Fibroblast of lung (primary cell): Measurements from ENCODE around the gene TOMM6. TPM values are rescaled to one million over a fixed set of nuclear protein-coding genes. Genes with fewer than 3 reads are reported as not detected.
A peak's percentile ranks its signal among the peaks of the same experiment; 100 is the strongest.

Experiments used
- DNase-seq, 2 donors: peaks; one replicate each; pipeline versions ENCODE4 v3.0.0 to v3.0.0-alpha.2; 2010; ENCODE audit warnings: low read depth in 2 of 2
- H2AFZ ChIP-seq: 2 replicates; pipeline ENCODE4 v1.5.1; 2012; ENCODE audit warnings: low read length, control low read depth, inconsistent platforms
- H3K27ac ChIP-seq: 2 replicates; pipeline ENCODE4 v1.5.1; 2011; ENCODE audit warnings: low read length, control low read depth; ENCODE audit not compliant: insufficient read depth
- H3K27me3 ChIP-seq: 2 replicates; pipeline ENCODE4 v1.5.1; 2011; ENCODE audit warnings: mild to moderate bottlenecking, low read length; ENCODE audit not compliant: control insufficient read depth, insufficient read depth
- H3K36me3 ChIP-seq: 2 replicates; pipeline ENCODE4 v1.5.1; 2011; ENCODE audit warnings: low read length; ENCODE audit not compliant: control insufficient read depth, insufficient read depth
- H3K4me1 ChIP-seq: 2 replicates; pipeline ENCODE4 v1.5.1; 2011; ENCODE audit warnings: low read length; ENCODE audit not compliant: control insufficient read depth, insufficient read depth; ENCODE audit errors: extremely low read depth
- H3K4me2 ChIP-seq: 2 replicates; pipeline ENCODE4 v1.5.1; 2011; ENCODE audit warnings: low read length, control low read depth; ENCODE audit not compliant: insufficient read depth; ENCODE audit errors: extremely low read depth
- H3K4me3 ChIP-seq, 4 experiments: fragments of 200-600 bp in 1 of 4; sonication (generic) in 1 of 4; replicated peaks in 1 of 4; 2 replicates each; pipeline ENCODE4 v1.5.1; 2011 to 2016; ENCODE audit warnings: low read length in 4 of 4, low read depth in 3 of 4, mild to moderate bottlenecking in 3 of 4, control low read depth in 2 of 4, inconsistent platforms in 1 of 4, mixed read lengths in 1 of 4; ENCODE audit not compliant: insufficient read depth in 1 of 4; ENCODE audit errors: control extremely low read depth in 1 of 4
- H3K79me2 ChIP-seq: 2 replicates; pipeline ENCODE4 v1.5.1; 2012; ENCODE audit warnings: mild to moderate bottlenecking, low read length, inconsistent platforms; ENCODE audit not compliant: control insufficient read depth, insufficient read depth
- H3K9ac ChIP-seq: 2 replicates; pipeline ENCODE4 v1.5.1; 2011; ENCODE audit warnings: mild to moderate bottlenecking, low read length, control low read depth; ENCODE audit not compliant: insufficient read depth
- H3K9me3 ChIP-seq: 2 replicates; pipeline ENCODE4 v1.5.1; 2012; ENCODE audit warnings: low read depth, low read length; ENCODE audit not compliant: control insufficient read depth, insufficient read depth
- H4K20me1 ChIP-seq: 2 replicates; pipeline ENCODE4 v1.5.1; 2011; ENCODE audit warnings: low read length; ENCODE audit not compliant: control insufficient read depth, insufficient read depth; ENCODE audit errors: extremely low read depth
- CTCF ChIP-seq, 2 donors: IDR thresholded peaks in 1 of 2; conservative IDR thresholded peaks in 1 of 2; 1 replicate in 1 of 2; 2 replicates in 1 of 2; pipeline ENCODE4 v1.5.1; 2011 to 2012; ENCODE audit warnings: low read length in 2 of 2, control low read depth in 1 of 2, inconsistent platforms in 1 of 2, low read depth in 1 of 2, mild to moderate bottlenecking in 1 of 2
- EZH2 ChIP-seq: IDR thresholded peaks from 2 replicates; pipeline ENCODE4 v1.5.1; 2012; ENCODE audit warnings: low read length, control low read depth, mild to moderate bottlenecking; ENCODE audit errors: missing control alignments
- polyA plus RNA-seq, 2 donors: library from polyadenylated mRNA; depleted of rRNA in 1 of 2; stranded (reverse) in 1 of 2; unstranded in 1 of 2; fragments of >200 nt; gene quantifications; 2 replicates each; pipeline ENCODE4 v1.2.1, GENCODE V29; 2011 to 2012; ENCODE audit warnings: missing spikeins in 1 of 2
- total RNA-seq: library from RNA; depleted of rRNA; stranded (reverse); fragments of >200 nt; gene quantifications from 2 replicates; pipeline ENCODE4 v1.2.1, GENCODE V29; 2014

TOMM6 gene
- total and polyA plus RNA-seq, 2 donors (not counting 1 experiment from before 2014, with no cell fraction given), result 54.7 to 324 TPM

GRCh38 chr6:41779788-41780550, 7.5 kb upstream of the TOMM6 start, which contains the start of gene FRS3:
TSS of gene FRS3 (minus strand) at chr6:41779900. CDS start at chr6:41776987, 2,913 bp downstream.
- DNase-seq, result peak; percentile 84 to 96
- H3K4me1 ChIP-seq, result peaks cover 3% of the 10 kb centered on the region
- peak within 1 kb of the TSS; percentile 63 to 88 (median 72) for H3K4me3 ChIP-seq
- H2AFZ ChIP-seq, result peak within 1 kb of the TSS; percentile 78
- H3K27me3 ChIP-seq, result no peaks in the 10 kb centered on the region
- peak within 1 kb of the TSS; percentile 44 for H3K9ac ChIP-seq
- TF ChIP-seq CTCF (conservative IDR thresholded peaks at IDR 0.05 in 1 of 2, IDR thresholded peaks at IDR 0.05 in 1 of 2; ENCODE audit: low read depth in 1 of 2, low read length in 2 of 2) (peak; percentile 84 to 89), EZH2 (no peak)
- peak within 1 kb of the TSS; percentile 88 for H3K4me2 ChIP-seq
- H3K36me3 ChIP-seq, result peaks cover 8% of the 10 kb centered on the region
- peak within 1 kb of the TSS; percentile 6 for H3K27ac ChIP-seq
- H3K79me2 ChIP-seq, result no peaks in the 10 kb centered on the region
- no peaks in the 10 kb centered on the region for H3K9me3 ChIP-seq
- no peaks in the 10 kb centered on the region for H4K20me1 ChIP-seq

GRCh38 chr6:41780551-41781365, 6.7 kb upstream of the TOMM6 start, which contains the start of gene PRICKLE4:
TSS of gene PRICKLE4 (plus strand) at chr6:41780782. CDS start at chr6:41783474, 2,692 bp downstream.
- Histone ChIP-seq H4K20me1 (no peaks in the 10 kb centered on the region), H2AFZ (peak within 1 kb of the TSS; percentile 78), H3K36me3 (peaks cover 3% of the 10 kb centered on the region), H3K9ac (peak within 1 kb of the TSS; percentile 44), H3K4me3 (peak within 1 kb of the TSS; percentile 61 to 73 (median 64)), H3K4me2 (peak within 1 kb of the TSS; percentile 79), H3K27me3 (no peaks in the 10 kb centered on the region), H3K79me2 (no peaks in the 10 kb centered on the region), H3K4me1 (peaks cover 5% of the 10 kb centered on the region), H3K9me3 (no peaks in the 10 kb centered on the region), H3K27ac (no peak within 1 kb of the TSS)
- TF ChIP-seq EZH2 (no peak), CTCF (conservative IDR thresholded peaks at IDR 0.05 in 1 of 2, IDR thresholded peaks at IDR 0.05 in 1 of 2; ENCODE audit: low read depth in 1 of 2, low read length in 2 of 2) (no peak)
- DNase-seq, result no peak

DNA sequence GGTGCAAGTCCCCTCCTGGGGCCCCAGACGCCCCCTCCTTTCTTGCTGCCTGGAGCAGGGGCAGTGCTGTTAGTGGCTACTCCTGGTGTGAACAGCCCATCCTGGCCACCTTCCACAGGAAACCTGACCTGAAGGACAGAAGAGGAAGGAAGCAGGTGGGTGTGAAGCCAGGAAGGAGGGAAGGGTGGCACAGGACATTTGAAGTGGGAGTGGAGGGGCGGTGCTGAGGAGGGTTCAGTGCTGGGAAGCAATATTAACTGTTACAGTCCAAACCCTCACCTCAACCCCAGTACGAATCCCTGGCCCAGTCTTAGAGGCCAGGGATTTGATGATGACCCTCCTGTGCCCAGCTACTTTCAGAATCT, 6.1 kb upstream of the TOMM6 start:
- Histone ChIP-seq H3K9ac (no peak overlapping the region), H3K4me2 (peak overlapping the region; percentile 61), H3K27ac (no peak overlapping the region), H2AFZ (no peak overlapping the region), H3K27me3 (no peaks in the 10 kb centered on the region), H3K9me3 (no peaks in the 10 kb centered on the region), H3K36me3 (peaks cover 3% of the 10 kb centered on the region), H3K4me3 (peak overlapping the region in 3 of 4 experiments; percentile 18 to 73 (median 50)), H3K4me1 (peaks cover 7% of the 10 kb centered on the region), H4K20me1 (no peaks in the 10 kb centered on the region), H3K79me2 (no peaks in the 10 kb centered on the region)
- no peak for DNase-seq
- TF ChIP-seq CTCF (conservative IDR thresholded peaks at IDR 0.05 in 1 of 2, IDR thresholded peaks at IDR 0.05 in 1 of 2; ENCODE audit: low read depth in 1 of 2, low read length in 2 of 2) (no peak), EZH2 (no peak)
